ENCODE data around the gene NRXN3.

NRXN3 gene

GRCh38 chr14:79165471-79166090, 995.4 kb downstream of the NRXN3 start:
- Histone ChIP-seq H3K9me3 (no peaks in the 10 kb centered on the region), H3K36me3 (no peaks in the 10 kb centered on the region), H3K9ac (no peak overlapping the region), H3K4me3 (no peak overlapping the region), H3K27ac (no peak overlapping the region), H3K27me3 (no peaks in the 10 kb centered on the region), H3K4me2 (no peak overlapping the region), H4K20me1 (no peaks in the 10 kb centered on the region), H3K4me1 (no peaks in the 10 kb centered on the region)
- no peak for TF ChIP-seq Cebpa-rat (IDR thresholded peaks at IDR 0.05)

- Histone ChIP-seq H3K36me3 (no peaks in the 10 kb centered on the region), H3K4me3 (no peak overlapping the region), H3K9me3 (no peaks in the 10 kb centered on the region), H3K27me3 (no peaks in the 10 kb centered on the region), H3K4me1 (no peaks in the 10 kb centered on the region), H3K9ac (no peak overlapping the region), H3K27ac (no peak overlapping the region), H4K20me1 (no peaks in the 10 kb centered on the region), H3K4me2 (no peak overlapping the region)
- no peak for TF ChIP-seq Cebpa-rat (IDR thresholded peaks at IDR 0.05)
Observed at GRCh38 chr14:79166171-79166570, 996.0 kb downstream of the NRXN3 start.

DNA sequence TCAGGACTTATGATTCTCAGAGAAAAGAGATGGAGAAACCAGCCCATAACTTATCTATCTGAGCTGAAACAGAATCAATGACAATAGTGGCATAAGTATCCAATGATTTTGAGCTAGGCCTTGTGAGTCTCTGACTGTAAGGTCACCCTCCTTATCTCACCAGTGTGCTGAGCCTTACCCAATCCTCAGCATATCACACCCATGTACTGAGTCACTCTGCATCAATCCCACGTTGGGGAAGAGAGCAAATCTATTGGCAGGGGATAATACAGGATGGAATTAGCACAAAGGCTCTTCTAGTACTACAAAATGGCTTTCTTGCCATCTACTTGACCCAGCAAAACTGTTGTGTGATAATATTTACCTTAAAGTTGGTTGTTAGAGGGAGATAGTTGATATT, 997.8 kb downstream of the NRXN3 start:
- no peaks in the 10 kb centered on the region for H3K27me3 ChIP-seq

GRCh38 chr14:79175671-79176070, 1005.5 kb downstream of the NRXN3 start:
- Histone ChIP-seq H3K27ac (no peak overlapping the region), H3K4me1 (no peaks in the 10 kb centered on the region), H3K27me3 (no peaks in the 10 kb centered on the region), H4K20me1 (no peaks in the 10 kb centered on the region), H3K9ac (no peak overlapping the region), H3K4me2 (no peak overlapping the region), H3K9me3 (no peaks in the 10 kb centered on the region), H3K4me3 (no peak overlapping the region), H3K36me3 (no peaks in the 10 kb centered on the region)
- TF ChIP-seq Cebpa-rat (IDR thresholded peaks at IDR 0.05): no peak

More for the DNA sequence above, 997.8 kb downstream of the NRXN3 start:
- Histone ChIP-seq H3K36me3 (no peaks in the 10 kb centered on the region), H3K27ac (no peak overlapping the region), H3K4me3 (no peak overlapping the region), H3K4me2 (no peak overlapping the region), H3K4me1 (no peaks in the 10 kb centered on the region), H3K9me3 (no peaks in the 10 kb centered on the region), H4K20me1 (no peaks in the 10 kb centered on the region), H3K9ac (no peak overlapping the region)
- no peak for TF ChIP-seq Cebpa-rat (IDR thresholded peaks at IDR 0.05)

DNA sequence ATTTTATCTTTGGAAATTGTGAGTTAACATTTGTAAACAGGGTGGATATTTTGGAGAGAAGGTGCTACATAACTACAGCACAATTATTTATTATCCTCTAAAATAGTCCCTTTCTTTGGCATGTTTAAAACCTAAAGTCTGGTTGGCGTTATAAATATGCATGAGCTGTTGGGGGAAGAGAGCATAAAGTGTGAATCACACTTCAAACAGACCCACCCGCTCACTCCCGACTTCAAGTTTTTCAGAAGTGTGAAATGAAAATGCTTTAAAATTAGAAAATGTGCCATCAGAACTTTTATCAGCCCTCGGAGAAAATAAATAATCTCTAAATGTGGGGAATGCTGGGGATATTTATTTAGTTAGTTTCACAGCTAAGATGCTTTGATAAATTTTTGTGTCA, 1006.9 kb downstream of the NRXN3 start:
- Histone ChIP-seq H3K36me3 (no peaks in the 10 kb centered on the region), H3K4me3 (no peak overlapping the region), H3K27me3 (no peaks in the 10 kb centered on the region), H3K9ac (no peak overlapping the region), H3K27ac (no peak overlapping the region), H4K20me1 (no peaks in the 10 kb centered on the region), H3K9me3 (no peaks in the 10 kb centered on the region), H3K4me2 (no peak overlapping the region), H3K4me1 (no peaks in the 10 kb centered on the region)
- TF ChIP-seq Cebpa-rat (IDR thresholded peaks at IDR 0.05): no peak

DNA sequence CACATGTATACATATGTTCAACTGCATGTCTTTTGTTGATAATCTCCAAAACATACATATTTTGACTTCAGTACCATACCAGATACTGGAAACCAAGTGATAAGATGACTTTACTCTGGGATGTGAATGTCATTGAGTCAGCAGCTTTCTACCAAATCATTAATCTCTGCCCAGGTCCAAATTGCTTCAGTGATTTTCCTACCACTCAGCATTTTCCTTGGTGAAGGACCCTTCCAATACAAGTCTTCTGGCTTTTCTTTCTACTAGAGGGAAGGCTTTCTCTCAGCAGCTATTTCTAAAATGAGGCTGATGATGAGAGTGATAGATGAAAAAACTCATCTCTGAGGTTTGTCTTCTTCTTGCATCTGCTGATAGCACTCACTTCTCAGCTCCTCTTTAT, 1008.5 kb downstream of the NRXN3 start:
- H3K4me2 ChIP-seq: no peak overlapping the region
- H4K20me1 ChIP-seq: no peaks in the 10 kb centered on the region
- H3K9me3 ChIP-seq: no peaks in the 10 kb centered on the region
- H3K36me3 ChIP-seq: no peaks in the 10 kb centered on the region
- H3K4me1 ChIP-seq: no peaks in the 10 kb centered on the region
- H3K9ac ChIP-seq: no peak overlapping the region
- no peak overlapping the region for H3K4me3 ChIP-seq
- no peaks in the 10 kb centered on the region for H3K27me3 ChIP-seq
- no peak overlapping the region for H3K27ac ChIP-seq
- no peak for TF ChIP-seq Cebpa-rat (IDR thresholded peaks at IDR 0.05)

GRCh38 chr14:79179985-79180384, 1009.8 kb downstream of the NRXN3 start:
- H3K9ac ChIP-seq: no peak overlapping the region
- TF ChIP-seq Cebpa-rat (IDR thresholded peaks at IDR 0.05): no peak

DNA sequence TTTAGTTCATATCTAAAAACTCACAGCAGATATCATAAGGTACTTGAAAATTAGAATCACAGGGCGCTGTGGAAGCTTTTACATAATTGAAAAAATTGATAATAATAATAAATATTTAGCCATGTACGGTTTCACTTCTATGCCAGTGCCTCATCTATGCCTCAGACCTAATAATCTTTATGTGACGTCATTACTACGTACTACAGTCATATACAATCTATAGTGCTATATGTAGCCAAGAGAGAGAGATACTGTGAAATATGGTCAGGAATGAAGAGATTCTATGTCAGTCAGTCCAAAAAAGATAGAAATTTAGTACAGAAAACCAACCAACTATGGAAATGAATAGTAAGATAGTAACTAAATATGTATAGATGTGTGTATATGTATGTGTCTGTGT, 1010.5 kb downstream of the NRXN3 start:
- no peak overlapping the region for H3K4me2 ChIP-seq
- no peaks in the 10 kb centered on the region for H3K4me1 ChIP-seq
- TF ChIP-seq Cebpa-rat (IDR thresholded peaks at IDR 0.05): no peak
- no peaks in the 10 kb centered on the region for H3K9me3 ChIP-seq
- H3K27ac ChIP-seq: no peak overlapping the region
- H3K9ac ChIP-seq: no peak overlapping the region
- H3K27me3 ChIP-seq: no peaks in the 10 kb centered on the region
- H3K4me3 ChIP-seq: no peak overlapping the region
- no peaks in the 10 kb centered on the region for H4K20me1 ChIP-seq
- no peaks in the 10 kb centered on the region for H3K36me3 ChIP-seq

More at GRCh38 chr14:79179985-79180384, 1009.8 kb downstream of the NRXN3 start:
- H4K20me1 ChIP-seq: no peaks in the 10 kb centered on the region
- H3K27ac ChIP-seq: no peak overlapping the region
- no peaks in the 10 kb centered on the region for H3K27me3 ChIP-seq
- H3K4me3 ChIP-seq: no peak overlapping the region
- no peaks in the 10 kb centered on the region for H3K36me3 ChIP-seq
- no peak overlapping the region for H3K4me2 ChIP-seq
- no peaks in the 10 kb centered on the region for H3K4me1 ChIP-seq
- no peaks in the 10 kb centered on the region for H3K9me3 ChIP-seq

DNA sequence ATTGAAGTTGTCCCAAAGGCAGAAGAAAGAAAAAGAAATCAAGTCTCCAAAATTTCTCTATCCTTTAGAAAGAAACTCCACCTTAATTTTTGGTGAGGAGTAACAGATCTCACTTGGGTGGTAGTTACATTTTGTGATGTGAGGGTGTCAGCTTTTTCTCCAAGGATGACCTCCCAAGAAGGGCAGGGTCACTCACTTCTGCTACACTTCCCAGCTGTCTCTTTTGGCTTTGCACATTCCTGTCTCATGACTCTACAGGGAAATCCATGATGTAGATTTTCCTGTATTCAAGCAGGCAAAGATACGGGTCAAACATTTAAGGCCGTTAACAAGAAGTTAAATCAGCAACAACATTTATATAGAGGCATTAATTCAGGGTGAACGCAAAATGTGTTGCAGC, 1016.4 kb downstream of the NRXN3 start:
- no peaks in the 10 kb centered on the region for H4K20me1 ChIP-seq
- no peaks in the 10 kb centered on the region for H3K36me3 ChIP-seq
- TF ChIP-seq Cebpa-rat (IDR thresholded peaks at IDR 0.05): no peak
- no peaks in the 10 kb centered on the region for H3K9me3 ChIP-seq
- no peak overlapping the region for H3K4me3 ChIP-seq
- no peak overlapping the region for H3K4me2 ChIP-seq
- no peaks in the 10 kb centered on the region for H3K4me1 ChIP-seq
- no peak overlapping the region for H3K27ac ChIP-seq
- H3K9ac ChIP-seq: no peak overlapping the region
- no peaks in the 10 kb centered on the region for H3K27me3 ChIP-seq

DNA sequence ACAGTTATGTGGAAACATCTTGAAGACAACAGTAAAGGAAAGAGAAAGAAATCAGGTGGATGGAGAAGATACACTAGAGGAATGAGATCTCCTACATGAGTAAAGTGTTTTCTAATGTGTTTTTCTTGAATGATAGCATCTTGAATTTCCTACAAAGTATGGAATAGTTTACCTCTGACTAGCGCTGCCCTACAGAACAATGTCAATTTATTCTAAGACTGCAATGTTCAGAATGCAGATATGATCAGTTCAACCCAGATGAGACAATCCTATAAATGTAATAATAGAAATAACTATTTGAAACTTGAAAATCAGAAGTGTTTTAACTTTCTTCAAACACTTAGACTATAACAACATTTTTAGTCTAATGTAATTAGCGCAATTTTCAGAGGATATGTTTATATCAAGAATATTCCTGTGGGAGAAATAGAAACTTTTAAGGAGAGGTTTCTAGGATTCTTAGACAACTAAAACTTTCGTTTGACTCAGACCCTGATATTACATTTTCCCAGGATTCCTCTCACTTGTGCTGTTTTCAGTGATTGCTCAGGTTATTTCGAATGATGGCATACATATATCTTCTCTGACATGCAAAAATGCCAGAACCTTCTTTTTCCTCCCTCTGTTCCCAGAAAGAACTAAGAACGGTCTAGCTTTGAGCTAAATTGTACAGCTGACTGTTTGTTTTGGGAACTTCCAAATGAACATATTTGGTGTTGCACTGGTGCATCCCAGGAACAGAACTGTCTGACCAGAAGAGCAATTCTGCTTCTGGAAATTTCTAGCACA, 1023.7 kb downstream of the NRXN3 start:
- H4K20me1 ChIP-seq: no peaks in the 10 kb centered on the region
- no peaks in the 10 kb centered on the region for H3K27me3 ChIP-seq
- H3K4me1 ChIP-seq: no peaks in the 10 kb centered on the region
- H3K4me3 ChIP-seq: no peak overlapping the region
- H3K27ac ChIP-seq: no peak overlapping the region
- no peaks in the 10 kb centered on the region for H3K36me3 ChIP-seq
- TF ChIP-seq Cebpa-rat (IDR thresholded peaks at IDR 0.05): no peak
- H3K9me3 ChIP-seq: no peaks in the 10 kb centered on the region
- H3K9ac ChIP-seq: no peak overlapping the region
- no peak overlapping the region for H3K4me2 ChIP-seq

All from BLaER1 (cell line).